ENCODE results near the gene C2orf78.
"Not testable (repeated sequence)": the region's sequence is repeated elsewhere in the genome, so short reads cannot be mapped to it uniquely, and the experiment has no call there.

Gene C2orf78

GRCh38 chr2:73776381-73776780 lies 7.6 kb upstream of the C2orf78 start:
- DNase-seq: no peak
- Mint-ChIP-seq H3K4me1 (peaks cover 10% of the 10 kb centered on the region), H3K27me3 (ENCODE audit: low read depth, poor library complexity) (no peaks in the 10 kb centered on the region), H3K9me3 (no peaks in the 10 kb centered on the region), H3K4me3 (no peak overlapping the region), H3K27ac (no peak overlapping the region), H3K36me3 (ENCODE audit: low read depth) (peaks cover 55% of the 10 kb centered on the region)
- no peak for TF ChIP-seq CTCF (IDR thresholded peaks at IDR 0.05)

GRCh38 chr2:73776869-73777519 lies 7.0 kb upstream of the C2orf78 start:
- Mint-ChIP-seq H3K27ac (no peak overlapping the region), H3K27me3 (ENCODE audit: low read depth, poor library complexity) (no peaks in the 10 kb centered on the region), H3K4me3 (no peak overlapping the region), H3K36me3 (ENCODE audit: low read depth) (peaks cover 52% of the 10 kb centered on the region), H3K9me3 (no peaks in the 10 kb centered on the region), H3K4me1 (peaks cover 10% of the 10 kb centered on the region)
- no peak for TF ChIP-seq CTCF (IDR thresholded peaks at IDR 0.05)
- no peak for DNase-seq

- Mint-ChIP-seq H3K4me3 (peak overlapping the region; percentile 99), H3K36me3 (ENCODE audit: low read depth) (peaks cover 33% of the 10 kb centered on the region)
- not testable (repeated sequence) for H3K9me3 Mint-ChIP-seq; H3K27ac Mint-ChIP-seq; H3K4me1 Mint-ChIP-seq; DNase-seq; H3K27me3 Mint-ChIP-seq (ENCODE audit: low read depth, poor library complexity)
Observed at GRCh38 chr2:73778867-73779466, 5.0 kb upstream of the C2orf78 start.

GRCh38 chr2:73779467-73780236 lies 4.3 kb upstream of the C2orf78 start, which contains the start of gene DUSP11:
TSS of gene DUSP11 (minus strand) at chr2:73780103. CDS start at chr2:73779974, 129 bp downstream.
- peaks cover 26% of the 10 kb centered on the region for H3K36me3 Mint-ChIP-seq (ENCODE audit: low read depth)
- peak; percentile 97 for DNase-seq
- no peaks in the 10 kb centered on the region for H3K9me3 Mint-ChIP-seq
- peaks cover 10% of the 10 kb centered on the region for H3K4me1 Mint-ChIP-seq
- peak within 1 kb of the TSS; percentile 99 for H3K4me3 Mint-ChIP-seq
- peak; percentile 90 for TF ChIP-seq CTCF (IDR thresholded peaks at IDR 0.05)
- H3K27me3 Mint-ChIP-seq (ENCODE audit: low read depth, poor library complexity): no peaks in the 10 kb centered on the region
- peak within 1 kb of the TSS; percentile 88 for H3K27ac Mint-ChIP-seq

- Mint-ChIP-seq H3K9me3 (no peaks in the 10 kb centered on the region), H3K4me3 (peak overlapping the region; percentile 99), H3K36me3 (ENCODE audit: low read depth) (peaks cover 21% of the 10 kb centered on the region), H3K27ac (no peak overlapping the region), H3K27me3 (ENCODE audit: low read depth, poor library complexity) (no peaks in the 10 kb centered on the region), H3K4me1 (peaks cover 10% of the 10 kb centered on the region)
- DNase-seq: no peak
- TF ChIP-seq CTCF (IDR thresholded peaks at IDR 0.05): peak; percentile 36
Observed at GRCh38 chr2:73780237-73780582, 3.8 kb upstream of the C2orf78 start.

- H3K9me3 Mint-ChIP-seq; H3K27me3 Mint-ChIP-seq (ENCODE audit: low read depth, poor library complexity); DNase-seq; H3K4me3 Mint-ChIP-seq; H3K36me3 Mint-ChIP-seq (ENCODE audit: low read depth); H3K4me1 Mint-ChIP-seq; H3K27ac Mint-ChIP-seq: not testable (repeated sequence)
Observed at GRCh38 chr2:73783402-73783801, 581 bp upstream of the C2orf78 start.
